ENCODE data around the gene MXRA5.
"Not testable (repeated sequence)": the region's sequence is repeated elsewhere in the genome, so short reads cannot be mapped to it uniquely, and the experiment has no call there.

MXRA5 gene

GRCh38 chrX:3346501-3347259 is at the start of gene MXRA5:
Gene MXRA5 (minus strand): TSS chrX:3346652. CDS start chrX:3343833, 2,819 bp downstream.
- DNase-seq (ENCODE audit: low read depth in 2 of 2), result peak in 1 of 2 experiments; percentile 13

GRCh38 chrX:3393581-3394111 is 47.2 kb upstream of the MXRA5 start:
- peak; percentile 96 to 97 for DNase-seq (ENCODE audit: low read depth in 2 of 2)

GRCh38 chrX:3393178-3393577 is 46.7 kb upstream of the MXRA5 start:
- DNase-seq (ENCODE audit: low read depth in 2 of 2), result no peak

GRCh38 chrX:3388457-3388856 is 42.0 kb upstream of the MXRA5 start:
- DNase-seq (ENCODE audit: low read depth in 2 of 2), result no peak

- no peak for DNase-seq (ENCODE audit: low read depth in 2 of 2)
Observed at GRCh38 chrX:3384327-3384726, 37.9 kb upstream of the MXRA5 start.

- DNase-seq (ENCODE audit: low read depth in 2 of 2), result no peak
Observed at GRCh38 chrX:3380603-3381002, 34.2 kb upstream of the MXRA5 start.

- peak in 1 of 2 experiments; percentile 17 for DNase-seq (ENCODE audit: low read depth in 2 of 2)
Observed at GRCh38 chrX:3379111-3379510, 32.7 kb upstream of the MXRA5 start.

- no peak for DNase-seq (ENCODE audit: low read depth in 2 of 2)
Observed at GRCh38 chrX:3378156-3378555, 31.7 kb upstream of the MXRA5 start.

- DNase-seq (ENCODE audit: low read depth in 2 of 2), result no peak
Observed at GRCh38 chrX:3377560-3377959, 31.1 kb upstream of the MXRA5 start.

GRCh38 chrX:3375878-3376508 is 29.5 kb upstream of the MXRA5 start:
- DNase-seq (ENCODE audit: low read depth in 2 of 2), result not testable (repeated sequence)

- no peak for DNase-seq (ENCODE audit: low read depth in 2 of 2)
Observed at GRCh38 chrX:3374108-3374800, 27.8 kb upstream of the MXRA5 start.

- DNase-seq (ENCODE audit: low read depth in 2 of 2), result no peak
Observed at GRCh38 chrX:3371163-3371562, 24.7 kb upstream of the MXRA5 start.

- no peak for DNase-seq (ENCODE audit: low read depth in 2 of 2)
Observed at GRCh38 chrX:3370656-3371055, 24.2 kb upstream of the MXRA5 start.

- DNase-seq (ENCODE audit: low read depth in 2 of 2), result no peak
Observed at GRCh38 chrX:3362956-3363355, 16.5 kb upstream of the MXRA5 start.

- DNase-seq (ENCODE audit: low read depth in 2 of 2), result no peak
Observed at GRCh38 chrX:3360881-3361280, 14.4 kb upstream of the MXRA5 start.

GRCh38 chrX:3352741-3353140 is 6.3 kb upstream of the MXRA5 start:
- not testable (repeated sequence) for DNase-seq (ENCODE audit: low read depth in 2 of 2)

GRCh38 chrX:3351276-3351675 is 4.8 kb upstream of the MXRA5 start:
- no peak for DNase-seq (ENCODE audit: low read depth in 2 of 2)

- DNase-seq (ENCODE audit: low read depth in 2 of 2), result no peak
Observed at GRCh38 chrX:3348191-3348590, 1.7 kb upstream of the MXRA5 start.

GRCh38 chrX:3345281-3346191 is 916 bp downstream of the MXRA5 start:
- peak in 1 of 2 experiments; percentile 18 for DNase-seq (ENCODE audit: low read depth in 2 of 2)

GRCh38 chrX:3343569-3343968 is 2.9 kb downstream of the MXRA5 start:
- not testable (repeated sequence) for DNase-seq (ENCODE audit: low read depth in 2 of 2)

- DNase-seq (ENCODE audit: low read depth in 2 of 2), result no peak
Observed at GRCh38 chrX:3340016-3340415, 6.4 kb downstream of the MXRA5 start.
